Fibroblast of skin of abdomen (primary cell): ENCODE results near the gene ADH5. TPM values are rescaled to one million over a fixed set of nuclear protein-coding genes. Genes with fewer than 3 reads are reported as not detected.
A peak's percentile ranks its signal among the peaks of the same experiment; 100 is the strongest.
"Not testable (repeated sequence)": the region's sequence is repeated elsewhere in the genome, so short reads cannot be mapped to it uniquely, and the experiment has no call there.

Experiments used
- DNase-seq: peaks from one replicate; pipeline ENCODE4 v3.0.0-alpha.2; 2013
- polyA plus RNA-seq, 2 experiments: library from polyadenylated mRNA; unstranded; fragments of 120-200 nt; gene quantifications; one replicate each; pipeline ENCODE4 v1.2.1, GENCODE V29; 2013; ENCODE audit not compliant: insufficient read length in 2 of 2

Gene ADH5
- polyA plus RNA-seq (2013, experiment 1 of 2; ENCODE audit: insufficient read length) = 251 TPM
- 244 TPM for polyA plus RNA-seq (2013, experiment 2 of 2; ENCODE audit: insufficient read length)

DNA sequence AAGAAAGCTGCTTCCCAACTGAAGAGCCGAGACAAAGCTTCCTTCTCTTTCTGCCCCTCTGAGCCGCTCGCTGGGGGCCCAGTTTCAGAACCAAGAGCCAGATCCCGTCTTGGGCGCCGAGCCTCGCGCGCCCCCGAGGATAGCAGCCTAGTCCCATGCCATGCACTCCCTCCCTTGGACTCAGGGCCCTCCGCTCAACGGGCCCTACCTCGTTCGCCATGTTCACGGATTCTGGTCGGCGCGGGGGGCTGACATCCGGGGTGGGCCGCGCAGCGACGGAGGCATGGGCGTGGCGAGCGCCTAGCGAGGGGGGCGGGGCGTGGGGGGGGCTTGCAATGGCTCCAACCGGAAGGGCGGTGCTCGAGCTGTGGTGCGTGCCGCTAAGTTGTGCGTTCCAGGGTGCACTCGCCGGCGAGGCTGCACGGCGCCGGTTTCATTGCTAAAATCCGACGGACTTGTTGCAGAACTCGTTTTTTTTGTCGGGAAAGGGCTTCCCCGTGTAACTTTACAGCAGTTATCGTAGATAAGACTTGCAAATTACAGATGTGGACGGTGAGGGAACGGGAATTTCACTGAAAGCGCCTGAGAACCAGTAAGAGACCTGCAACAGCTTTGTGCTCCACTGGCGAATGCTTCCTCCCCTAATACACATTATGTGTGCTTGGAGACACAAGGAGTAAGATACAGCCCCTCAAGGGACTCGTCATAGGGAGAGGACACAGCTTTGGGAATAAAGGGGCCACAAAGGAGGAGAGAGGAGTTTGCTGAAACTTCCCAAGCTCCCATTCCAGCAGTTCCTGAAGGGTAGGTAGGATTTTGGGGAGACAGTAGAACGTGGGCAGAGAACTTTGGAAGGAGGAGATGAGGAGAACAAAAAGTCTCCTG is at the start of gene ADH5:
Gene ADH5, minus strand, starts transcription at position 308 of the 885 bp plus-strand sequence. Its CDS starts 88 bp downstream, at position 220.
- DNase-seq = peak; percentile 89

DNA sequence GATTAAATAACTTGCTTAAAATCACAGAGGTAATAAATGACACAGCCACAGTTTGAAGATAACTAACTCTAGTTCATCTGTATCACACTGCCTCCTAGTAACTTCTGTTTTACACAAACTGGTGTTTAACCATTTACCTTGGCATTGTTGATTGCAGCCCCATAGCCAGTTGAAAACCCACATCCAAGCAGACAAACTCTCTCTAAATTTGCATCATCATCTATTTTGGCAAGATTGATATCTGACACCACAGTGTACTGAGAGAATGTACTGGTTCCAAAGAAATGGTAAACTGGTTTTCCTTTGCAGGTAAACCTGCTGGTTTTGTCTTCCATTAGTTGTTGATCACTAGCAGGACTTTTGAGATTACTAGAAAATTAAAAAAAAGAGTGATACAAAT is 47.7 kb upstream of the ADH5 start:
- no peak for DNase-seq

DNA sequence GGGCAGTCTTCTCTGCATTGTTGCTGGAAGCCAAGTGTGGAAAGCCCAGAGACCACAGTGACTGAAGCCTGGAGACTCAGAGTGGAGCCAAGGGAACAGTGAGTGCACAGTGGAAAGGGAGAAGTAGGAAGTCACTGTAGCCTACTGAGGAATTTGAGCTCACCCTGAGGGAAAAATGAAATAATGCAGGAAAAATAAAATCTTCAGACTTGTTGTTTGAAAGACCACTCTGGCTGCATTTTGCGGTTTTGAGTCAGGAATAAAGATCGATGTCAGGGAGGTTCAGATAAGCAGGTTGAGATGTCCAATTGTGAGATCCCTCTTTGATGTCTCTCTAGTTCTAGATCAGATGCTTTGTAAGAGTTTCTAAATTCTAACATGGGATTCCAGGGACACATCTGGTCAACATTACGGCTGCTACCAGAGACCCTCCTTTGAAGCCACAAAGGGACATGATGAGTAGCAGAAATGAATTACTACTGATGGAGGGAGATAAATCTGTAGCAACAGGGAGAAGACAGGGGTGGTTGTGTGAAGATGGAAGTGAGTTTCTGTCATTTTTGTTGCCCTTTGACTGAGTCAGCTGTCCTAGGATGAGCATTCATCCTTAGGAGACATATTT is 47.1 kb upstream of the ADH5 start:
- DNase-seq = peak; percentile 59

DNA sequence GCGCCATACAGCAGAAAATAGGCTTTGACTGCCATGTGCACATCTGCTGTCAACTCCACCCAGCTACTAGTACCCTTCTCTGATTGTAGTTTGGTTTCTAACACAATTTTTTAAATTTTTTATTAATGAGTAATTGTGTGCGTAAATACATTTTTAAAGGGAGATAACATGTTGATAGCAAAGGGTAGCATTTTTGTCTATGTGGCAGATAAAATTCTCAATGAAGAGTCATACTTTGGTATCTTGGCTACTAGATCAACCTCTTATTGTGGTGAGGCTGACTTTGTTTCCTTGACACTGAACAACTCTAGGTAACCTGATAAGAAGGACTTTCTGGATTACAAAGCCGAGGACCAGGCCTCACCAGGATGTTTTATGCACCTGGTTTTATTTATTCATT is 46.0 kb upstream of the ADH5 start:
- no peak for DNase-seq

DNA sequence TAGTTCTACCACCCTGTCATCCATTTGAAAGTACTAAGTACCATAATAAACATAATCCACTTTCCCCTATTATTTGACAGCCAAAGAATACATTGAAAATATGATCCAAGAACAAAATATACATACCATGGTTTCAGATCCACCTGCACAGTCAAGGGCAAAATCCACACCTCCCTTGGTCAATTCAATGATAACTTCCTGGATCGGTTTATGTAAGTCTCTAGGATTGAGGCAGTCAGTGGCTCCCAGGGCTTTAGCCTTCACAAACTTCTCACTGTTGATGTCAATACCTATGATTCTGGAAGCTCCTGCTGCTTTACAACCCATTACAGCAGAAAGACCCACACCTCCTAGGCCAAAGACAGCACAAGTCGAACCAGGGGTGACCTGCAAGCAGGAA is 42.8 kb upstream of the ADH5 start:
- no peak for DNase-seq

DNA sequence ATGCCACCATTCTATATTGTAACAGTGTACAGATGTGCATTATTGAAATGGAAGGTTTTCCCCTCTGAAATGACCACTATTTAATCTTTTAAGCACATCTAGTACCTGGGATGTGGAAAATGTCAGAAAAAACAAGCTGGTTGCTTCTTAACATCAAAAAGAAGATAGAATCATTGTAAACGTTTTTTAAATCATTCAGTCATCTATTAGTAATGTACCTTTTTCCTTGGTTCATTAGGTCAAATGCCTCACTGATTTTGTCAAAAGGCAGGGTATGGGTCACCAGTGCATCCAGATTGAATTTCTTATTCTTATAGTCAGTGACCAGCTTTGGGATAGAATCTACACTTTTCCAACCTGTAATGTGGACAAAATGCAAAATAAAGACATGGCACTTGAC is 37.8 kb upstream of the ADH5 start:
- DNase-seq = no peak

DNA sequence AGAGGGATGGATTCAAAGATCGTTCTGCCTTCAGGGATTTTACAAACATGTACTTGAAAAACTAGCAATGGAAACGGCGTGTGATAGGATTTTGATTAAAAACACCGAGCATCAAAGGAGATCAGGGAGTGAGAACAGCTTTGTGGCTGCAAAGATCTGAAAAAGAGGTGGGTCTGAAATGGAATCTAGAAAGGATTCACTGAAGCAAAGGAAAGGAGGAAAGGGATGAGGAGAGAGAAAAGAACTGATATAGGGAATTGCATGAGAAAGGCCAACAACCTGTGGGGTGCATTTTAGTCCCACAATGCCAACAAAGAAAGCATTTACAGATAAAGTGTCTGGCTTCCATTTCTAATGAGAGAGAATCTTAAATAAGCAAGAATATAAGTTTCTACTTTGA is 32.4 kb upstream of the ADH5 start:
- DNase-seq = no peak

DNA sequence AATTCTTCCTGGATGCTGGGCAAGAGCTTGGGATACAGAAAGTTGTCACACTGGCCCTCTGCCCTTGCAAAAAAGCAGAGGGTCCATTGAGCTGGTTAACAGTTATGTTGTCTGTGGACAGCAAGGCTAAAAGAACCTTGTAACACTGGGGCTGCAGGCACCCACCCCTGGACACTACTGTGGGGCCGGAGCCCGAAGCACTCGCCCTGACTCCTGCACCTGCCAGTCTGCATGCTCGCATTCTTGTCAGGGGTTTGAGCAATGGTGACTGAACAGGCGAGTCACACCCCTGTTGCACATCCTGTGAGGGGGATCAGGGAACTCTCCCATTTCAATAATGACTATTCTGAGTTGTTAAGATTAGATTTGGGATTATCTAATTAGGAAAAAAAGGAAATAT is 31.9 kb upstream of the ADH5 start:
- no peak for DNase-seq

DNA sequence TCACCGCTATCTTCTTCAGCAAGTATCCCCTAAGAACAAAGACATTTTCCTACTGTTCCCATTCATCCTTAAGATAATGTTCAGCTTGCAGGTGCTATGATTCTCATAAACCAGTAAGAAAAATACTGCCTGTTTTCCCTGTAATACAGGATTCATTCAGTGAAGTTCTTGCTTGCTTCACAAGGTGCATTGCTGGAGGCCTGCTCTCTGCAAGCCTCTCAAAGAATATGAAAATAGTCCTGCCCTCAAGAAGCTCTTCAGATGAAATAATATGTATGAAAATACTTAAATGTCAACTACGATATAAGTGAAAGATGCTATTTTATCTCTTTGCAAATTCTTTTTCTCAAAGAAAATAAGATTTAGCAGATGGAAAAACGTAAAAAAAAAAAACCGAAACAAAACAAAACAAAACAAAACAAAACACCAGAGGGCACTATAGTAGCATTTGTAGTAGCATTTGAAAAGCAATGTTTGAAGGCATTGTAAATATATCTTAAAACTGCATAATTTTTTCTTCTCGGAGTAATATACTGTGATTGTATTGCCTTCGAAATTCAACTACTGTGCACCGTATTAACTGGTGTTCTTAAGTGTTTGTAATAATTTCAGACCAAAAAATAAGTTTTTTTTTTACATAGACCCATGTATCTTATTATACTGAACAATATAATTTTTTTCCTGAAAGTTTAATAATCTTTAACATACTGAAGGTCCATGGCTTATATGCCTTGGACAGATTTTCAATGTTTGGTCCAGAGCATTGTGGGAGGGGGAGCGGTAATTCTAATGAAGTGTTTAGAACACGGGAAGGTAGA is 29.5 kb upstream of the ADH5 start:
- DNase-seq = no peak

DNA sequence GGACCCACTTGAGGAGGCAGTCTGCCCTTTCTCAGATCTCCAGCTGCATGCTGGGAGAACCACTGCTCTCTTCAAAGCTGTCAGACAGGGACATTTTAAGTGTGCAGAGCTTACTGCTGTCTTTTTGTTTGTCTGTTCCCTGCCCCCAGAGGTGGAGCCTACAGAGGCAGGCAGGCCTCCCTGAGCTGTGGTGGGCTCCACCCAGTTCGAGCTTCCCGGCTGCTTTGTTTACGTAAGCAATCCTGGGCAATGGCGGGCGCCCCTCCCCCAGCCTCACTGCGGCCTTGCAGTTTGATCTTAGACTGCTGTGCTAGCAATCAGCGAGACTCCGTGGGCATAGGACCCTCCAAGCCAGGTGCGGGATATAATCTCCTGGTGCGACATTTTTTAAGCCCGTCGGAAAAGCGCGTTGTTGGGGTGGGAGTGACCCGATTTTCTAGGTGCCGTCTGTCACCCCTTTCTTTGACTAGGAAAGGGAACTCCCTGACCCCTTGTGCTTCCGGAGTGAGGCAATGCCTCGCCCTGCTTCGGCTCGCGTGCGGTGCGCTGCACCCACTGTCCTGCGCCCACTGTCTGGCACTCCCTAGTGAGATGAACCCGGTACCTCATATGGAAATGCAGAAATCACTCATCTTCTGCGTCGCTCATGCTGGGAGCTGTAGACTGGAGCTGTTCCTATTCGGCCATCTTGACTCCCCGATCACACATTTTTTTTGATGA is 28.7 kb upstream of the ADH5 start:
- not testable (repeated sequence) for DNase-seq

DNA sequence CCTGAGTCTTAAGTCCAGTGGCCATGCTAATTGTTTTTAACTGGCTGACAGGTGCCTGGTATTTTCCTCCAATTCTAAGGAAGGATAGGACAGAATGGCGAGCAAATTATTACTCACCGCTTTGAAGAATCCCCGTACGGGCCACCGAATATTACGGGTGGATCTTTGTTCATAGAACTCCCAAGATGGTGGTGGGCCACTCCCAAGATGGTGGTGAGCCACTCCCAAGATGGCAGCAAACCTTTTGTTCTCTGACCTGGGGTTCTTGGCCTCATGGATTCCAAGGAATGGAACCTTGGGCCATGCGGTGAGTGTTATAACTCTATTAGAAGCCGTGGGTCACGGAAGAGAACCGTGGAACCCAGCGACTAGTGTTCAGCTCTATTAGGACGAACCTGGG is 20.7 kb upstream of the ADH5 start:
- DNase-seq = not testable (repeated sequence)

DNA sequence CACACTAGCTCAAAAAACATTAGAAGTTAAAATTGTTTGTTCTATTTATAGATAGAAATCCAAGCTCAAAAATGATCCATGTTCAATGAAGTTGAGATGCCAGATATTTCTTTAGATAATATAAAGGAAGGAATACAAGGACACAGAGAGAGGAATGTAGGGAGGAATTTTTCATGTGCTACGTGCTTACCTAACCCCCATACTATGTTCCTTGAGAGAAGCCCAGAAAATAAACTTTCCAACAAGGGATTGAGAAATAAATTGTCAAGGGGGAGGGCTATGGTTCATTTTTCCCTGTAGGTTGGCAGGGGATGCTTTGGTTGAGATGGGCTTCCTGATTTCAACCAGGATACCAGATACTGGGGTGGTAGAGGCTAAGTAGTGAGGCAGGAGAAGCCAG is 15.6 kb upstream of the ADH5 start:
- no peak for DNase-seq

DNA sequence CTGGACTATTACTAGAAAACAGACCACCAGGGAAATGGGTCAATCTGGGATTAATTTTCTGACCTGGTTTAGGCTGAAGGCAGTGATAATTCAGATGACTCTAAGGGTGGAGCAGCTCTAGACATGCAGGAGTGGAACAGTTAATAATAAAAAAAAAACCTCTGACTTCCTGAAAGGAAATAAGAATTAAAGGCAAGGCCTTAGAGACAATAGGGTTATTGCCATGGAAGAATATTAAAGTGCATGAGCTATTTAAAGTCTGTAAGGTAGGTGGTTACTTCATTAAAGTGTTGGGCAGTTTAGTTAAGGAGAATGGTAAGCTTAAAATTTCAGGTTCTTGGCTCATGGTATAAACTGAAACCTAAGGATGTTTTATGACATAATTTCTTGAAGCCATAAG is 14.6 kb upstream of the ADH5 start:
- DNase-seq = no peak

DNA sequence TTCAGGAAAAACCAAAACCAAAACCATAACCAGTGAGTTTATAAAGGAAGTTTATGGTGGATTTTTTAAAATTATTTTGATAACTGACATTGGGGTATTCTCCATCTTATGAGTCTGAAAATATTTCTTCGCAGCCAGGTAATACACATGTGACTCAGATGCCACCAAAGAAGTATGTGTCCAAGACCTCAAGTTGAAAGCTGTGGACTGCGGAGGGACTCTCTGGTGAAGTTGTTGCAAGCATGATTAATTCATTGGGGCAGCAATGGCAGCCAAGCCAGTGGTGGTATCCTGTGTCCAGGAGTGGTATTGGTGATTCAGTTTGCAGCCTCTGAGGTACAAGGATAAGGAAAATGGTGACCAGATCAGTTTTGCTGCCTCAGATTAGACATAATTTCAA is 14.0 kb upstream of the ADH5 start:
- no peak for DNase-seq

DNA sequence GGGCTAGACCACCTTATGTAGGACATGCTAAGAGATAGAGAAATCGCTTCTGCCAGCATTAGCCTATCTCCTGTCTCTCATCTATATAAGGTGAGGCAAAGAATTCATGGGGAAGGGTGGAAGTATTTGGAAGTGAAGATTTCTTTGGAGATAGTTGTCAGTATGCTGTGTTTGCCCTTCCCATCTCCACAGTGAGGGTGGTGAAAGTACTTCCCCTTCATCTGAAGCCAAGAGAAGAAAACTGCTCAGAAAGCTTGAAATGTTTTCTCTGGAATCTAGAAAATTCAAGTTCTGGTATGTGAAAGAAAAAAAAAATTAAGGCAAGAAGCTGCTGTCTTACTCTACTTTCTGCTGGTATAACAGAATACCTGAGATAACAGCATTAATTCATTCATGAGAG is 12.3 kb upstream of the ADH5 start:
- DNase-seq = peak; percentile 49

DNA sequence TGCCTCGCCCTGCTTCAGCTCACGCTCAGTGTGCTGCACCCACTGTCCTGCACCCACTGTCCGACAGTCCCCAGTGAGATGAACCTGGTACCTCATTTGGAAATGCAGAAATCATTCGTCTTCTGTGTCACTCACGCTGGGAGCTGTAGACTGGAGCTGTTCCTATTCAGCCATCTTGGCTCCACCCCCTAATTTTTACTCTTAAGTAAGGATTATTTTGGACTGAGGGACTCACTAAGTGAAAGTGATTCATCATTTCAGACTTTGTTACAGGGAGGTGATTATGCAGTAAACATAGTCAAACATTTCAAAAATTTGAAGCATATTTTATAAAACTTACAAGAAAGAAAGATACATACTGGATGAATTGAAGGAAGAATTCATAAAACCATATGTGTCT is 11.2 kb upstream of the ADH5 start:
- peak; percentile 44 for DNase-seq

DNA sequence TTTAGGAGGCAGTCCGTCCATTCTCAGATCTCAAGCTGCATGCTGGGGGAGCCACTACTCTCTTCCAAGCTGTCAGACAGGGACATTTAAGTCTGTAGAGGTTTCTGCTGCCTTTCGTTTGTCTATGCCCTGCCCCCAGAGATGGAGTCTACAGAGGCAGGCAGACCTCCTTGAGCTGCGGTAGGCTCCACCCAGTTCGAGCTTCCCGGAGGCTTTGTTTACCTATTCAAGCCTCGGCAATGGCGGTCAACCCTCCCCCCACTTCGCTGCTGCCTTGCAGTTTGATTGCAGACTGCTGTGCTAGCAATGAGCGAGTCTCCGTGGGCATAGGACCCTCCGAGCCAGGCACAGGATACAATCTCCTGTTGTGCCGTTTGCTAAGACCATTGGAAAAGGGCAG is 10.7 kb upstream of the ADH5 start:
- no peak for DNase-seq

DNA sequence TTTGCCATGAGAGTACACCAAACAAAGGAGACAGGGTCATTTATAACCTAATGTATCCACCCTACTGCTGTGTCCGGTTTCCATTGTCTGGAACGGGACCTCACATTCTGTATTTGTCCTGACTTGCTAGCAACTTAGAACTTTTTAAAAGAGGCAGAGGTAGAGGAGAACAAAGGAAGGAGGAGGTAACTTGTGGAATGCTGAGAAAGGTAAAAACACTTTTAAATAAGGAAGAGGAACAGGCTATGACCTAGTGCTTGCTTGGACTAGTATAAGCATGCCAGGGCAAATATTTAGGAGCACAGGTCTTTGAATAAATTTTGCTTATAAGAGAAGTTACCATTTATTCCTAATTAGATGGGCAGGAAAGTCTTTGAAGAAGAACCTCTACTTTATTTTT is 3.3 kb upstream of the ADH5 start:
- not testable (repeated sequence) for DNase-seq

DNA sequence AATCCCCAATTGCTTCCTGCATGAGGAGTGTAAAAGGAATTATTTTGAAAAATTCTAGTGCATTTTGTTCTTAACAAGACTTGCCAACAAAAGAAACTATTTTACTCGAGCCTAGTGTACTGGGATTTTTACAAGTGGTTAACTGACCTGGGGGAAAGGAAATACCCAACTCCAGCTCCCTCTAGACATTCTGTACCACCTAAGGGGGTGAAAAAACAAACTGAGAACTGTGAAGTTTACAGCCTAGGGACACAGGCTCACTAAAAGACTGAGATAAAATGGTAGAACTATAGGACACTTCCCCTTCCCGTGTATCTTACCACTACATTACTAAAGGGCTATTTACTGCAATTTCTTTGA is 2.6 kb upstream of the ADH5 start:
- DNase-seq = no peak

DNA sequence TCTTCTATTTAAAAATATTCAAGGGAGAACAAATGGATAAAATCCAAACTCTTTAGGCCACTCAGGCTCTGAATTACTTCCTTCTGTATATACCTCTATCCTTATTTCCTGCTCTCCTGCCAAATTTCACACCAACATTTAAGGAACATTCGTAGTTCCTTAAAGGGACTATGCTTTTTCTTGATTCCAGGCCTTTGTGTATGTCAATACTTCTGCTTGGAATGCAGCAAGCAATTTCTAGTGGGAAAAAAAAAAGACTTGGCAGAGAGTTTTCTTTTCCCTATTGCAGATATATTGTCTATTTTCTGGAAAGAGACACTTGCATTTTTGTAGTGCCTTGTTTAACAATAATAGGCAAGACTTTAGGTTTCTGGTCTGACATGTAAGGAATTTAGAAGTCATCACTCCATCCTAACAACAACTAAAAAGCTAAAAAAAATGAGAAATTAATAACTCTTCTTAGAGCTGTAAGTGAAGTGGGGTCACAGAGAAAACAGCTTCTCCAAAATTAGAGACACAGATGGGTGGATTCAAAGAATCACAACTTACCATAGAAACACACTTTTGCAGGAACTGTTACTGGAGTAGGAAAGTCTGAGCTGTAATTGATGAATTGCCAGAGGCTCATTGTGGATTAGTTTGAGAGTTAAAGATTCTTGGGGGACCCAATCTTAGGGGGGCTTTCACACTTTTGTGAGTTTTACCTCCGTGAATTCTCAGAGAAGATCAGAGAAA is 2.1 kb upstream of the ADH5 start:
- DNase-seq = peak; percentile 62

DNA sequence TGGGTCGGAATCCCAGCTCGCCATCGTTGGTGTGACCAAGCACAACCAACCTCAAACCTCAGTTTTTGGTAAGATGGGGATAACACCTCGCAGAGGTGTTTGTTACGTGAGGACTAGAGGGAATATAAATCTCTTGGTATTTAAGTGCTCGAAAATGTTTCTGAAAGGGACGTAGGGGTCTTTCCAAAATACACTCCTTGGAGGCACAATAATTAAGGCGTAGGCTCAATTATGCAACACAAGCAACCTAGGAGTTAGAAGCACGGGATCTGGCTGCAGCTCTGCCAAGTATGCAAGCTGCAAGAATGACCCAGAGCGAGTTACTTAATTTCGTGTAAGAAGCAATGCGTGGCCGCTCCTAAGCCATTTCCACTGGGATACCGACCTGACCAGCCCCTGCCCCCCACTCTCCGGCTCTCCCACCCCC is 552 bp downstream of the ADH5 start:
- DNase-seq = peak; percentile 68

DNA sequence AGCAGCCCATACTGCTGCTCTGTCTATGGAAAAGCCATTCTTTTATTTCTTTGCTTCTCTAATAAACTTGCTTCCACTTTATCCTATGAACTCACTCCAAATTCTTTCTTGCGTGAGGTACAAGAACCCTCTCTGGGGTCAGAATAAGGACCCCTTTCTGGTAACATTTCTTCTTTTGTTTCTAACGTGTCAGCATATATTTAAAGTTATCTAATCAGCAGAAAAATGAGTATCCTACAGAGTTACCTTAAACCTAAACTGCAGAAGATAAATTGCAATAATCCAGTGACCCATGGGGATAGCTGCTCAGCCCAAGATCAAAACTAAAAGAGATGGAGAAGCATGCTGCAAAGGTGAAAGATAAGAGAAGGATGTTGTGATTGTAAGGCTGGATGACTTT is 4.0 kb downstream of the ADH5 start:
- DNase-seq = no peak
